SK-N-SH (cell line): ENCODE data around the gene SH3GL2.

ENCODE experiments used
- EP300 ChIP-seq, 2 experiments: IDR thresholded peaks; 2 replicates each; pipeline versions ENCODE4 v1.4.0 to v1.6.1; 2012; ENCODE audit warnings: borderline replicate concordance in 1 of 2, low read depth in 1 of 2, low read length in 1 of 2
- GABPA ChIP-seq: IDR thresholded peaks from 2 replicates; pipeline ENCODE4 v1.4.0; 2012; ENCODE audit warnings: low read depth, mild to moderate bottlenecking
- MEF2A ChIP-seq: IDR thresholded peaks from 2 replicates; pipeline ENCODE4 v1.4.0; 2012; ENCODE audit warnings: low read depth, borderline replicate concordance
- POLR2AphosphoS5 ChIP-seq: IDR thresholded peaks from 2 replicates; pipeline ENCODE4 v1.6.1; 2012; ENCODE audit warnings: low read depth, low read length
- SIN3A ChIP-seq: IDR thresholded peaks from 2 replicates; pipeline ENCODE4 v1.6.1; 2012; ENCODE audit warnings: low read depth, mild to moderate bottlenecking, low read length, moderate library complexity, borderline replicate concordance
- TF ChIP-seq, protein P1 (sequence below): IDR thresholded peaks from 2 replicates; pipeline ENCODE4 v1.4.0; 2012; ENCODE audit warnings: low read depth, borderline replicate concordance
- TF ChIP-seq, protein P2 (sequence below): fragments of 200-600 bp; sonication (generic); IDR thresholded peaks from 2 replicates; pipeline ENCODE4 v1.6.1; 2017; ENCODE audit warnings: antibody characterized with exemption, mild to moderate bottlenecking, moderate library complexity
- TF ChIP-seq, protein P3 (sequence below): IDR thresholded peaks from 2 replicates; pipeline ENCODE4 v1.6.1; 2012; ENCODE audit warnings: mild to moderate bottlenecking, low read depth, low read length, moderate library complexity

DNA sequence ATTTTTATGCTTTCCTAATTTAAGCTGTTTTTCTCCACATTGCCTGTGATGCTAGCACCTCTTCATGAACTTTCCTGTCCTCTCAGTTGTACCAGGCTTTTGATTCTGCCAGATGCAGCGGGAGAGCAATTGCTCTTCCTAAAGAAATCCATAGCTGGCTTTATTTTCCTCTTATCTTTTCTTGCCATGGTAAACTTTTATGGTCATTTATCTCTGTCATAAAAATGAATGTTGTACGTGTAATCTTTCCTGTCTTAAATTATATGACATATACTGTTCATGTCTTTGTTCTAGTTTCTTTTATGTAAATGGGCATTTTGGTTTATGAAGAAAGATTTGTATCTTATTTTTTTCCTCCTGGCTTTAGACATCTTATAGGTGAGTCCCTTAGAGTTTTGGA is 127.5 kb downstream of the SH3GL2 start:
- TF ChIP-seq, protein P1, sequence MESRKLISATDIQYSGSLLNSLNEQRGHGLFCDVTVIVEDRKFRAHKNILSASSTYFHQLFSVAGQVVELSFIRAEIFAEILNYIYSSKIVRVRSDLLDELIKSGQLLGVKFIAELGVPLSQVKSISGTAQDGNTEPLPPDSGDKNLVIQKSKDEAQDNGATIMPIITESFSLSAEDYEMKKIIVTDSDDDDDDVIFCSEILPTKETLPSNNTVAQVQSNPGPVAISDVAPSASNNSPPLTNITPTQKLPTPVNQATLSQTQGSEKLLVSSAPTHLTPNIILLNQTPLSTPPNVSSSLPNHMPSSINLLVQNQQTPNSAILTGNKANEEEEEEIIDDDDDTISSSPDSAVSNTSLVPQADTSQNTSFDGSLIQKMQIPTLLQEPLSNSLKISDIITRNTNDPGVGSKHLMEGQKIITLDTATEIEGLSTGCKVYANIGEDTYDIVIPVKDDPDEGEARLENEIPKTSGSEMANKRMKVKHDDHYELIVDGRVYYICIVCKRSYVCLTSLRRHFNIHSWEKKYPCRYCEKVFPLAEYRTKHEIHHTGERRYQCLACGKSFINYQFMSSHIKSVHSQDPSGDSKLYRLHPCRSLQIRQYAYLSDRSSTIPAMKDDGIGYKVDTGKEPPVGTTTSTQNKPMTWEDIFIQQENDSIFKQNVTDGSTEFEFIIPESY, result no peak
- TF ChIP-seq, protein P2, sequence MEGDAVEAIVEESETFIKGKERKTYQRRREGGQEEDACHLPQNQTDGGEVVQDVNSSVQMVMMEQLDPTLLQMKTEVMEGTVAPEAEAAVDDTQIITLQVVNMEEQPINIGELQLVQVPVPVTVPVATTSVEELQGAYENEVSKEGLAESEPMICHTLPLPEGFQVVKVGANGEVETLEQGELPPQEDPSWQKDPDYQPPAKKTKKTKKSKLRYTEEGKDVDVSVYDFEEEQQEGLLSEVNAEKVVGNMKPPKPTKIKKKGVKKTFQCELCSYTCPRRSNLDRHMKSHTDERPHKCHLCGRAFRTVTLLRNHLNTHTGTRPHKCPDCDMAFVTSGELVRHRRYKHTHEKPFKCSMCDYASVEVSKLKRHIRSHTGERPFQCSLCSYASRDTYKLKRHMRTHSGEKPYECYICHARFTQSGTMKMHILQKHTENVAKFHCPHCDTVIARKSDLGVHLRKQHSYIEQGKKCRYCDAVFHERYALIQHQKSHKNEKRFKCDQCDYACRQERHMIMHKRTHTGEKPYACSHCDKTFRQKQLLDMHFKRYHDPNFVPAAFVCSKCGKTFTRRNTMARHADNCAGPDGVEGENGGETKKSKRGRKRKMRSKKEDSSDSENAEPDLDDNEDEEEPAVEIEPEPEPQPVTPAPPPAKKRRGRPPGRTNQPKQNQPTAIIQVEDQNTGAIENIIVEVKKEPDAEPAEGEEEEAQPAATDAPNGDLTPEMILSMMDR, result no peak
- TF ChIP-seq, protein P3, sequence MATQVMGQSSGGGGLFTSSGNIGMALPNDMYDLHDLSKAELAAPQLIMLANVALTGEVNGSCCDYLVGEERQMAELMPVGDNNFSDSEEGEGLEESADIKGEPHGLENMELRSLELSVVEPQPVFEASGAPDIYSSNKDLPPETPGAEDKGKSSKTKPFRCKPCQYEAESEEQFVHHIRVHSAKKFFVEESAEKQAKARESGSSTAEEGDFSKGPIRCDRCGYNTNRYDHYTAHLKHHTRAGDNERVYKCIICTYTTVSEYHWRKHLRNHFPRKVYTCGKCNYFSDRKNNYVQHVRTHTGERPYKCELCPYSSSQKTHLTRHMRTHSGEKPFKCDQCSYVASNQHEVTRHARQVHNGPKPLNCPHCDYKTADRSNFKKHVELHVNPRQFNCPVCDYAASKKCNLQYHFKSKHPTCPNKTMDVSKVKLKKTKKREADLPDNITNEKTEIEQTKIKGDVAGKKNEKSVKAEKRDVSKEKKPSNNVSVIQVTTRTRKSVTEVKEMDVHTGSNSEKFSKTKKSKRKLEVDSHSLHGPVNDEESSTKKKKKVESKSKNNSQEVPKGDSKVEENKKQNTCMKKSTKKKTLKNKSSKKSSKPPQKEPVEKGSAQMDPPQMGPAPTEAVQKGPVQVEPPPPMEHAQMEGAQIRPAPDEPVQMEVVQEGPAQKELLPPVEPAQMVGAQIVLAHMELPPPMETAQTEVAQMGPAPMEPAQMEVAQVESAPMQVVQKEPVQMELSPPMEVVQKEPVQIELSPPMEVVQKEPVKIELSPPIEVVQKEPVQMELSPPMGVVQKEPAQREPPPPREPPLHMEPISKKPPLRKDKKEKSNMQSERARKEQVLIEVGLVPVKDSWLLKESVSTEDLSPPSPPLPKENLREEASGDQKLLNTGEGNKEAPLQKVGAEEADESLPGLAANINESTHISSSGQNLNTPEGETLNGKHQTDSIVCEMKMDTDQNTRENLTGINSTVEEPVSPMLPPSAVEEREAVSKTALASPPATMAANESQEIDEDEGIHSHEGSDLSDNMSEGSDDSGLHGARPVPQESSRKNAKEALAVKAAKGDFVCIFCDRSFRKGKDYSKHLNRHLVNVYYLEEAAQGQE, result no peak
- TF ChIP-seq GABPA (no peak), EP300 (IDR thresholded peaks at IDR 0.05; ENCODE audit: borderline replicate concordance in 1 of 2, low read depth in 1 of 2, low read length in 1 of 2) (no peak), MEF2A (no peak), SIN3A (no peak), POLR2AphosphoS5 (no peak)
